Measurements from ENCODE around the gene OXCT1.

Gene OXCT1

DNA sequence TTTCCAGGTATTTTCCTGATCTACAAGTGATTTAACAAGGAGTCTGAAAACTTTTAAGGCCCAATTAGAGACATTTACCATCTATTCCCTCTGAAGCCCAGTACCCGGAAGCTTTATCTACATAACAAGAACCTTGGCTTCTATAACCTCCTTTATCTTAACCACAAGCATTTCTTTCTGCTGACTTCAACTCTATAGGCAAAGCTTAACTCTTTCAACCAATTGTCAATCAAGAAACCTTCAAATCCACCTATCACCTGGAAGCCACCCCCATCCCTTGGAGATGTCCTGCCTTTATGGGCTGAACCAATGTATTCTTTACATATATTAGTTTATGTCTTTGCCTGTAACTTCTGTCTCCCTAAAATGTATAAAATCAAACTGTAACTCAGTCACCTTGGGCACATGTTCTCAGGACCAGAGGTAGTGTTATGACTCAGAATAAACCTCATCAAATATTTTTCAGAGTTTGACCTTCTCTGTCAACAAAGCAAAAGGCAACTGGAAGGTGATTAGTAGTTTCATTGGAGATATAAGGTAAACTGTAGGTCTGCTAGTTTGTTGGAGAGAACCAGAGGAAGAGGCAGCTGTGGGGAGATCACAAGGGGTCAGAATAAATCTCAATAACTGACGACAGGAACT, 21.0 kb upstream of the OXCT1 start:
- no peaks in the 10 kb centered on the region for H3K36me3 ChIP-seq (ENCODE audit: insufficient read depth, low read length)
- H3K9me3 ChIP-seq (ENCODE audit: insufficient read depth, low read depth, low read length), result peaks cover 10% of the 10 kb centered on the region; the same call in 1 of the 2 replicates
- no peak overlapping the region for H3K27ac ChIP-seq (ENCODE audit: low read depth, low read length)
- 82% methylated on average over 2 of the region's 2 CpGs for WGBS
- H3K27me3 ChIP-seq (ENCODE audit: insufficient read depth, low read length), result no peaks in the 10 kb centered on the region
- H3K9ac ChIP-seq (ENCODE audit: low read depth, low read length), result no peak overlapping the region
- no peaks in the 10 kb centered on the region for H3K4me1 ChIP-seq (ENCODE audit: insufficient read depth, low read length)
- no peak overlapping the region for H3K4me3 ChIP-seq (ENCODE audit: low read length)

DNA sequence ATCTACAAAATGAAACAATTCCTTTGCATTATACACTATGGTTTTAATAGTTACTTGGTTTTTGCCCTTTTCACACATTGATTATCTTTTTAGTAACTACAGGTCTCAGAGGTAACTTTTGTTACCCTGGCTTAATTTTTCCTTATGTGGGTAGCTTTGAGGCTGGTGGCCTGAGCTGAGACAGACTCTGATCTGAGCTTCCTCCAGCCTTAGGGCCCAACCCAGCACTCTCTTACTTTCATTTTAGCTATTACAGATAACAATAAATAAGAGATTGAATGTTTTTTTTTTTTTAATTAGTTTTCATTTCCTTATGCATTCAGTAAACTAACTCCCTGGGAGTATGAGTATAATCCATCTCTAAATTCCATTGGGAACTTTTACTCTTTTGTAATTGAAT, 15.1 kb upstream of the OXCT1 start:
- no peaks in the 10 kb centered on the region for H3K27me3 ChIP-seq (ENCODE audit: insufficient read depth, low read length)
- H3K9ac ChIP-seq (ENCODE audit: low read depth, low read length), result no peak overlapping the region
- no peak overlapping the region for H3K4me3 ChIP-seq (ENCODE audit: low read length)
- no peaks in the 10 kb centered on the region for H3K36me3 ChIP-seq (ENCODE audit: insufficient read depth, low read length)
- H3K27ac ChIP-seq (ENCODE audit: low read depth, low read length), result no peak overlapping the region
- no peaks in the 10 kb centered on the region for H3K4me1 ChIP-seq (ENCODE audit: insufficient read depth, low read length)
- peaks cover 24% of the 10 kb centered on the region; the same call in 1 of the 2 replicates for H3K9me3 ChIP-seq (ENCODE audit: insufficient read depth, low read depth, low read length)

DNA sequence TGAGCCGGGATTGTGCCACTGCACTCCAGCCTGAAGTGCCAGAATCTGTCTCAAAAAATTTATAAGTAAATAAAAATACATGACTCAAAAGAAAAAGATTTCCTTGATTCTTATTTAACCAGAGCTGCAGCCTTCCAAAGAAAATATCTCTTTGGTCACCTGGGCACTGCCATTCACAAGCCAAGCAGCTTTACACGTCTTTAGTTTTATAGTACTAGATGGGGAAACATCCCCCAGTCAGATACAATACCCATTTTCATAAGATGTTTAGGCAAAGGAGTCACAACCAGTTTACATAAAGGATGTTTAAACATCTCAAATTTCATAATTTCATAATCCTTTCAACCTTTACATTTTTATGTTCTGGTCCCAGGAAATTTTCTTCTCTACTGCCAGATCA, 13.7 kb upstream of the OXCT1 start:
- Histone ChIP-seq H3K9me3 (ENCODE audit: insufficient read depth, low read depth, low read length) (peaks cover 24% of the 10 kb centered on the region; the same call in 1 of the 2 replicates), H3K4me1 (ENCODE audit: insufficient read depth, low read length) (no peaks in the 10 kb centered on the region), H3K4me3 (ENCODE audit: low read length) (no peak overlapping the region), H3K9ac (ENCODE audit: low read depth, low read length) (no peak overlapping the region), H3K27me3 (ENCODE audit: insufficient read depth, low read length) (no peaks in the 10 kb centered on the region), H3K36me3 (ENCODE audit: insufficient read depth, low read length) (no peaks in the 10 kb centered on the region), H3K27ac (ENCODE audit: low read depth, low read length) (no peak overlapping the region)
- 91% methylated on average over 2 of the region's 2 CpGs for WGBS

DNA sequence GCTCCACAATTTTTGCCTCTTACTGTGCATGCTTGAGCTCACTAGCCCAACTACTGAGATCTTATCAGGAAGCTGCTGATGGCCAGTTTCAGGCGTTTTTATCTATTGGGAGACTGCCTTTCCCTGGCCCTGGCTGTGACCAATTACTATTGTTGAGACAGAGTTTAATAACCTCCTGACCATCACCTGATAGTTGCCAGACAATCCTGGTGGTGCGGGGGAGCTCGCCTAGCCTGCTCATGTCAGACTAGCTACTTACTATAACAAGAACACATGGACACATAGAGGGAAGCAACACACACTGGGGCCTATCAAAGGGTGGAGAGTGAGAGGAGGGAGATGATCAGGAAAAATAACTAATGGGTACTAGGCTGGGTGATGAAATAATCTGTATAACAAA, 13.0 kb upstream of the OXCT1 start:
- H3K9me3 ChIP-seq (ENCODE audit: insufficient read depth, low read depth, low read length), result peaks cover 24% of the 10 kb centered on the region; the same call in 1 of the 2 replicates
- WGBS, result 97% methylated on average over 3 of the region's 3 CpGs
- H3K4me1 ChIP-seq (ENCODE audit: insufficient read depth, low read length), result no peaks in the 10 kb centered on the region
- no peak overlapping the region for H3K9ac ChIP-seq (ENCODE audit: low read depth, low read length)
- no peak overlapping the region for H3K27ac ChIP-seq (ENCODE audit: low read depth, low read length)
- no peak overlapping the region for H3K4me3 ChIP-seq (ENCODE audit: low read length)
- H3K36me3 ChIP-seq (ENCODE audit: insufficient read depth, low read length), result no peaks in the 10 kb centered on the region
- no peaks in the 10 kb centered on the region; the same call in 1 of the 2 replicates for H3K27me3 ChIP-seq (ENCODE audit: insufficient read depth, low read length)

DNA sequence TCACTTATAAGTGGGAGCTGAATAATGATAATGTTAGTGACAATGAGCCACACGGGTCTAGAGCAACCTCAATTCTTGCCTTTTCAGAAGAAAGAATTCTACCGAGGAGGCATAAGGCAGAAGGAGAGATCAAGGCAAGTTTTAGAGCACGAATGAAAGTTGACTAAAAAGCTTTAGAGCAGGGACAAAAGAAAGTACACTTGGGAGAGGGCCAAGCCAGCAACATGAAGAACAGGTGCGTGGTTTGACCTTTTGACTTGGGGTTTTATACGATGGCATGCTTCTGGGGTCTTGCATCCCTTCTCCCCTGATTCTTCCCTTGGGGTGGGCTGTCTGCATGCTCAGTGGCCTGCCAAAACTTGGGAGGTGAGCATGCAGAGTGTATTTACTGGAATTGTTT, 12.5 kb upstream of the OXCT1 start:
- WGBS, result 90% methylated on average over 5 of the region's 5 CpGs
- Histone ChIP-seq H3K27ac (ENCODE audit: low read depth, low read length) (no peak overlapping the region), H3K36me3 (ENCODE audit: insufficient read depth, low read length) (no peaks in the 10 kb centered on the region), H3K9ac (ENCODE audit: low read depth, low read length) (no peak overlapping the region), H3K4me3 (ENCODE audit: low read length) (no peak overlapping the region), H3K27me3 (ENCODE audit: insufficient read depth, low read length) (no peaks in the 10 kb centered on the region; the same call in 1 of the 2 replicates), H3K4me1 (ENCODE audit: insufficient read depth, low read length) (no peaks in the 10 kb centered on the region), H3K9me3 (ENCODE audit: insufficient read depth, low read depth, low read length) (peaks cover 24% of the 10 kb centered on the region; the same call in 1 of the 2 replicates)

DNA sequence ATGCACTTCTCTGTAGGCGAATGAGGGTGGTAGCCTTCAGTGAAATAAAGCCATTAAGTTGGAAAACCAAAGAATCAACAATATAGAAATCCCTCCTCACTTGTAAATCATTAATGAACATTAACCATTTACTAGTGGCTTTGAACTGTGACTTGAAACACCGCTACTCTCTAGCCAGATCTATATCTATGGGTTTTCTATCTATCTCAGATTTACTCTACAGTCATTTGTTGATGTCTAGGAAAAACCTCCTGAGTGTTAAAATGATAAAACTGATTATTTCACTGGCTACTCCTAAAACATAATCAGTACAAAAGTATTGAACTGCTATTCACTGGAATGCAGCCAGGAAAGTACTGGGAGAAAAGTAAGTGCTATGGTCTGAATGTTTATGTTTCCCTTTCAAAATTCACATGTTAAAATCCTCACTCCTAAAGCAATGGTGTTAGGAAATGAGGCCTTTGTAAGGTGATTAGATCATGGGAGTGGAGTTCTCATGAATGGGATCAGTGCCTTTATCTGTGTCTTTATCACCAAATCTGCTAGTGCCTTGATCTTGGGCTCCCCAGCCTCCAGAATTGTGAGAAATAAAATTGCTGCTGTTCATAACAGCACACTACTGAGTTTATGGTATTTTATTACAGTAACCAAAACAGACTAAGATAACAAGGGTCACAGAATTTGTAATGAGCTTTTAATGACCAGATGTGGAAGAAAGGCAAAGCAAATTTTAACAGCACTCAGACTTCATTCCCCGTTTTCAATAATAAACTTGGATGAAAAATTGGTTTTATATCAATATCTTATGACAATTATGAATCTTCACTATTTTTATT, 8.6 kb upstream of the OXCT1 start:
- H3K36me3 ChIP-seq (ENCODE audit: insufficient read depth, low read length), result no peaks in the 10 kb centered on the region
- no peaks in the 10 kb centered on the region; the same call in 1 of the 2 replicates for H3K27me3 ChIP-seq (ENCODE audit: insufficient read depth, low read length)
- no peak overlapping the region for H3K27ac ChIP-seq (ENCODE audit: low read depth, low read length)
- H3K9me3 ChIP-seq (ENCODE audit: insufficient read depth, low read depth, low read length), result no peaks in the 10 kb centered on the region
- no peak overlapping the region for H3K9ac ChIP-seq (ENCODE audit: low read depth, low read length)
- no peak overlapping the region for H3K4me3 ChIP-seq (ENCODE audit: low read length)
- H3K4me1 ChIP-seq (ENCODE audit: insufficient read depth, low read length), result no peaks in the 10 kb centered on the region
- 88% methylated on average over 2 of the region's 3 CpGs for WGBS

DNA sequence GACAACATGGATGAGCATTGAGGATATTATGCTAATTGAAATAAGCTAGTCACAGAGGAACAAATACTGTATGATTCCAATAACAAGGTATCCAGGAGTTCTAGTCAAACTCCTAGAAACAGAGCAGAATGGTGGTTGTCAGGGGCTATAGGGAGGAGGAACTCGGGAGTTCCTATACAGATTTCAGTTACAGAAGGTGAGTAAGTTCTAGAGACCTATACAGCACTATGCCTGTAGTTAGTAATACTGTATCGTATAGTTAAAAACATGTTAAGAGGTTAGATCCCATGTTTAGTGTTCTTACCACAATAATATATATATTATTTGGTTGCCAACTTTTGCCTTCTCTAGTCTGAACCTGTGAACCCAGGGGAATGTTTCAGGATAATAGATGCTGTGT, 7.9 kb upstream of the OXCT1 start:
- no peak overlapping the region for H3K27ac ChIP-seq (ENCODE audit: low read depth, low read length)
- no peak overlapping the region for H3K4me3 ChIP-seq (ENCODE audit: low read length)
- H3K4me1 ChIP-seq (ENCODE audit: insufficient read depth, low read length), result no peaks in the 10 kb centered on the region
- H3K27me3 ChIP-seq (ENCODE audit: insufficient read depth, low read length), result no peaks in the 10 kb centered on the region; the same call in 1 of the 2 replicates
- H3K9ac ChIP-seq (ENCODE audit: low read depth, low read length), result no peak overlapping the region
- no peaks in the 10 kb centered on the region for H3K9me3 ChIP-seq (ENCODE audit: insufficient read depth, low read depth, low read length)
- no peaks in the 10 kb centered on the region for H3K36me3 ChIP-seq (ENCODE audit: insufficient read depth, low read length)
- WGBS, result 78% methylated on average over 1 of the region's 2 CpGs

DNA sequence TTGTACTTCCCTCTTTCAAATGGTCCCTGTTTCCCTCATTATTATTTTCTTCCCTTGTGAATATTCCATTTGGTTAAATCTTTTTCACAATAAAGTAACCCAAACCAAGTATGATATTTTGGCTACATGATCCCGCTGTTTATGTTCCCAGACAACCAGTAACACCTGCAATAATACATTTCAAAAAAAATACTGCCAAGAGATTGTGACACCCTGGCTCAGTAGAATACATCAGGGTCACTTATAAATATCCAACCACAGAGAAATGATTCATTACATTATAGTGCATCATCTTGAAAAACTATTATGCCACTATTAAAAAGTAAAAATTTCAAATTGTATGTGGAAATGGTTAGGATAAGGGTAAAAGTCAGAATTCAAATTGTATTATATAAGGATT, 7.2 kb upstream of the OXCT1 start:
- H3K27ac ChIP-seq (ENCODE audit: low read depth, low read length), result no peak overlapping the region
- H3K36me3 ChIP-seq (ENCODE audit: insufficient read depth, low read length), result no peaks in the 10 kb centered on the region
- H3K27me3 ChIP-seq (ENCODE audit: insufficient read depth, low read length), result no peaks in the 10 kb centered on the region; the same call in 1 of the 2 replicates
- 100% methylated on average over 1 of the region's 1 CpG for WGBS
- H3K4me3 ChIP-seq (ENCODE audit: low read length), result no peak overlapping the region
- H3K9me3 ChIP-seq (ENCODE audit: insufficient read depth, low read depth, low read length), result no peaks in the 10 kb centered on the region
- H3K9ac ChIP-seq (ENCODE audit: low read depth, low read length), result no peak overlapping the region
- no peaks in the 10 kb centered on the region for H3K4me1 ChIP-seq (ENCODE audit: insufficient read depth, low read length)

DNA sequence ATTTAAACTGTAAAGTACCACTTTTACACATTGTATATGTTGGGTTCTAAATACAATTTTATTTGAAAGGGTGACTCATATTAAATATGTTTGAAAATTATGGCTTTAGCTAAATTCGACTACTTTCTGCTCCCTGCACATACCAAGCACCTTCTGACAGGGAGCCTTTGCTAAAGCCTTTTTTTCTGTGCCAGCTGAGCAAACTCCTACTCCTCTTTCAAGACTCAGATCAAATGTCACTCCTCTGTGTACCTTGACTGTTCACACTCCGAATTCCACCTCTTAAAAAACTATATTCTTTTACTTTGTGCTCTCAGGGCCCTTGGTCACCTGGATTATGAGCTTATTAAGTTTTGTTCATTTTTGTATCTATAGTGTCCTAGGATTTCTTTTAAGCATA, 6.5 kb upstream of the OXCT1 start:
- peaks cover 5% of the 10 kb centered on the region; the same call in 1 of the 2 replicates for H3K27me3 ChIP-seq (ENCODE audit: insufficient read depth, low read length)
- WGBS, result 90% methylated on average over 2 of the region's 2 CpGs
- H3K9ac ChIP-seq (ENCODE audit: low read depth, low read length), result no peak overlapping the region
- no peak overlapping the region for H3K4me3 ChIP-seq (ENCODE audit: low read length)
- no peak overlapping the region for H3K27ac ChIP-seq (ENCODE audit: low read depth, low read length)
- H3K9me3 ChIP-seq (ENCODE audit: insufficient read depth, low read depth, low read length), result no peaks in the 10 kb centered on the region
- H3K4me1 ChIP-seq (ENCODE audit: insufficient read depth, low read length), result no peaks in the 10 kb centered on the region
- no peaks in the 10 kb centered on the region for H3K36me3 ChIP-seq (ENCODE audit: insufficient read depth, low read length)

DNA sequence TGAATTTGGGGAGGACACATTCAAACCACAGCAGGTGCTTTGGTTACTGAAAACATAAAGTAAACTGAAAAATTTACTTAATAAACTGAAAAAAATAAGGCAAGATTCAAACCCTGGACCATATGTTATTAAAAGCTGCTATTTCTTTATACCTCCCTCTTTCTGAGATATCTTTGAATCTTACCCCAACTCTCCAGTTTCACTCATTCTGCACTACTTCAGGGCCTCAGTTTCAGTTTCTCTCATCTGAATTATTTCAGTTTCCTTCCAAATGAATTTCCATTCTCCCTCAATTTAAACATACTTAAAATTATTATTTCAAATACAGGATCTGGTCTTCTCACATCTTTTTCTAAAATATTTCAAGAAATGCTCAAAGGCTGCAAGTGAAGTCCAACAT, 4.9 kb upstream of the OXCT1 start:
- peaks cover 18% of the 10 kb centered on the region for H3K27me3 ChIP-seq (ENCODE audit: insufficient read depth, low read length)
- H3K9ac ChIP-seq (ENCODE audit: low read depth, low read length), result no peak overlapping the region
- no peaks in the 10 kb centered on the region for H3K36me3 ChIP-seq (ENCODE audit: insufficient read depth, low read length)
- H3K9me3 ChIP-seq (ENCODE audit: insufficient read depth, low read depth, low read length), result no peaks in the 10 kb centered on the region
- H3K4me3 ChIP-seq (ENCODE audit: low read length), result no peak overlapping the region
- H3K4me1 ChIP-seq (ENCODE audit: insufficient read depth, low read length), result 0 out of 2 replicates have a peak, but pooled peaks cover 5% of the 10 kb centered on the region
- no peak overlapping the region for H3K27ac ChIP-seq (ENCODE audit: low read depth, low read length)

DNA sequence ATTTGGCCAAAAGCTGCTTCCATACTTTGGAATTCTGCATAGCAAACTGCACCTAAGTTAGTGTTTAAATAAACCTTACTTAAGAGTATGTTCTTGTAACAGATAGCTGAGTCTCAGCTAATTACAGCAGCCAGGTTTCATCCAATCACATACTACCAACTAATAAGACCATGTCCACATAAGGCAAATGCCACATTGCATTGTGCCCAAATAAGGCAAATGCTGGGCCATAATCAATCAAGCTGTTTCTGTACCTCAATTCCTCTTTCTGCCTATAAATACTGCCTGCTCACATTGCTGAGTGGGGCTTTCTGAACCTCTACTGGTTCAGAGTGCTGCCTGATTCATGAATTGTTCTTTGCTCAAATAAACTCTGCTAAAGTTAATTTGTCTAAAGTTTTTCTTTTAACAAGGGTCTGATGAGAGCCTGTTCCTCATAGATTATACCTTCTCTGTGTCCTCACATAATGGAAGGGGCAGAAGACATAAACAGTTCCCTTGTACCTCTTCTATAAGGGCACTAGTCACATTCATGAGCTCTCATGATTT, 4.4 kb upstream of the OXCT1 start:
- Histone ChIP-seq H3K9me3 (ENCODE audit: insufficient read depth, low read depth, low read length) (no peaks in the 10 kb centered on the region), H3K36me3 (ENCODE audit: insufficient read depth, low read length) (no peaks in the 10 kb centered on the region), H3K27ac (ENCODE audit: low read depth, low read length) (no peak overlapping the region), H3K4me3 (ENCODE audit: low read length) (no peak overlapping the region), H3K9ac (ENCODE audit: low read depth, low read length) (no peak overlapping the region), H3K4me1 (ENCODE audit: insufficient read depth, low read length) (0 out of 2 replicates have a peak, but pooled peaks cover 5% of the 10 kb centered on the region), H3K27me3 (ENCODE audit: insufficient read depth, low read length) (peaks cover 23% of the 10 kb centered on the region)

Measured in HUES64 (cell line).